GM11168 (cell line): ENCODE results near the gene BSCL2.
"Not testable (repeated sequence)": the region's sequence is repeated elsewhere in the genome, so short reads cannot be mapped to it uniquely, and the experiment has no call there.

Experiments used
- in situ Hi-C: fragments of 300-500 bp; cut with MboI; formaldehyde crosslinking; loops from one replicate; pipeline ENCODE4 v1.12.0; 2022; ENCODE audit warnings: low sequenced_read_pairs; ENCODE audit not compliant: unreplicated experiment

Gene BSCL2

DNA sequence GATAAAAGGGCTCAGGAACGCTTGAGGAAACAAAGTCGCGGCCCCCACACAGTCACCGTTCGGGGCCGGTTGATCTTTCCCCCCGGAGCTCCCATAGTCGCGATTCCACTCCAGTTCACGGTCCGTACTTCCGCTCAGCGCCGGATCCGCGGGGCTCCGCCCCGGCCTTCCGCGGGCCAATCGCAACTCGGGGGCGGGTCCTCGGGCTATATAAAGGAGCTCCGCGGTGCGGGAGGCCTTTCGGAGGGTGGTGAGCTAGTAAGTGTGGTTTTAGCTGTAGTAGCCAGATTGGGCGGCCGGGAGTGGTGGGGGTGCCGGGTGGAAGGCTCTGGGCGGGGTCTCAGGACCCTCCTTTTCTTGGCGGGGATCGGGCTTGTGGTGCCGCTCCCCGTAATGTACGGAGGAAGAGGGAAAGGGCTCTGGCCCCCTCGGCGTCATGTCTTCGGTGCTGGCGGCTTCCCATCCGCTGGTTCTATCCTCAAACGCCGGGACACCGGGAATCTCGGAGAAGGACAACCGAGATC lies 42.1 kb downstream of the BSCL2 start, which contains the start of the genes C11orf98 and CSKMT:
Gene C11orf98 (minus strand): TSS at position 136 of the 524 bp plus-strand sequence. CDS start 41 bp downstream, at position 95.
Gene CSKMT (plus strand): TSS at position 238 of the 524 bp plus-strand sequence. CDS start 568 bp downstream, outside the sequence.
- in situ Hi-C loops, result no loop called here

DNA sequence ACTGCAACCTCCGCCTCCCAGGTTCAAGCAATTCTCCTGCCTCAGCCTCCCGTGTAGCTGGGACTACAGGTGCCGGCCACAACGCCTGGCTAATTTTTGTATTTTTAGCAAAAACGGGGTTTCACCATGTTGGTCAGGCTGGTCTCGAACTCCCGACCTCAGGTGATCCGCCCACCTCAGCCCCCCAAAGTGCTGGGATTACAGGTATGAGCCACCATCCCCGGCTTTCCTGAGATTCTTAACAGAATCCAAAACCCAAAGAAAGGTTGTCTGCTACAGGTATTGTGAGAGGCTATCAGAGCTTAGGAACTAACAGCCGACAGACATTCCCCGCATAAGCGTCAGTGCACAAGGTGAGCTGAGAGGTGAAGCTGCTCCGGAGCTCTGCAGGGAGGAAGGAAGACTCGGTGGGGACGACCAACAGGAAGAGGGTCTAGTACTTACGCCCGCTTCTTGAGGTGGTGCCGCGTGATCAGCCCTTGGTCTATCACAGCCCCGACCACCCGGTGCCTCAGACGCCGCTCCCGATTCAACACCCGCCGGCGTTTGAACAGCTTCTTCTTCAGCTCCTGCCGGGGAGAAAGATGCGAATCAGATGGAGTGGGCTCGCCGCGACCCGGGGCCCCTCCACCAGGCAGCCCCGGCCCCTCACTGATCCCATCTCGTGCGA lies 42.7 kb downstream of the BSCL2 start:
- in situ Hi-C loops, result no loop called here

DNA sequence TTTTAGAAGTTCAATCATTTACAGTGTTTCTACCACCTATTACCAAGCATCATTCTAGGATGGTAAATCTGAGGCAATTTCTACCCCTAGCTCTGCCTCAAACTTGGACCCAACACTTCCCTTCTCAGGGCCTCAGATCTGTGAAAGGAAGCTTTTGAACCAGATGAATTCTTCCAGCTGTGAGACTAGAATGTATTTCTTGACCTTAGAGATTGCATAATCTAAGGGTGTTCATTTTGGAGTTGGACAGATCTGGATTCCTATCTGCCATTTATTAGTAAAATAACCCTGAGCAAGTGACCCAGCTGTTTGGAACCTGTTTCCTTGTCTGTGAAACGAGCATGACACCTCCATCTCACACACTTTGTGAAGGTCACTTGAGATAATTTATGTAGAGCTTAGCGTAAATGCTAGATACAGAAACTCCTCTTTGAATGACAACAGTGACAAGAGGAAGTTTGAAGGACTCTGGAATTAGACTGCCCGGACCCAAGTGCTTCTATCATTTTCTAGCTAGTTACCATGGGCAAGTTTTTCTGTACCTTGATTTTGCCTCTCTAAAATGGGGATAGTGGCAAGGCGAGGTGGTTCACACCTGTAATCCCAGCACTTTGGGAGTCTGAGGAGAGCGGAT lies 50.3 kb downstream of the BSCL2 start:
- in situ Hi-C loops, result no loop called here

DNA sequence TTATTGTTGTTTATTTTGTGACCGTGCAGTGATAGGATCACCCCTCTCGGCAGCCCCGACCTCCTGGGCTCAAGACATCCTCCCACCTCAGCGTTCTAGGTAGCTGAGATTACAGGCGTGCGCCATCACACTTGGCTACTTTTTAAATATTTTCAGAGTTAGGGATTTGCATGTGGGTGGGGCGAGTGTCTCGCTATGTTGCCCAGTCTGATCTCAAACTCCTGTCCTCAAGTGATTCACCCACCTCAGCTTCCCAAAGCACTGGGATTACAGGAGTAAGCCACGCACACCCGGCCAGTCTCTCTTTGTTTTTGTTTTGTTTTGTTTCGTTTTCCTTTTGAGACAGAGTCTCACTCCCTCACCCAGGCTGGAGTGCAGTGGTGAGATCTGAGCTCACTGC lies 52.9 kb downstream of the BSCL2 start:
- in situ Hi-C loops, result no loop called here

DNA sequence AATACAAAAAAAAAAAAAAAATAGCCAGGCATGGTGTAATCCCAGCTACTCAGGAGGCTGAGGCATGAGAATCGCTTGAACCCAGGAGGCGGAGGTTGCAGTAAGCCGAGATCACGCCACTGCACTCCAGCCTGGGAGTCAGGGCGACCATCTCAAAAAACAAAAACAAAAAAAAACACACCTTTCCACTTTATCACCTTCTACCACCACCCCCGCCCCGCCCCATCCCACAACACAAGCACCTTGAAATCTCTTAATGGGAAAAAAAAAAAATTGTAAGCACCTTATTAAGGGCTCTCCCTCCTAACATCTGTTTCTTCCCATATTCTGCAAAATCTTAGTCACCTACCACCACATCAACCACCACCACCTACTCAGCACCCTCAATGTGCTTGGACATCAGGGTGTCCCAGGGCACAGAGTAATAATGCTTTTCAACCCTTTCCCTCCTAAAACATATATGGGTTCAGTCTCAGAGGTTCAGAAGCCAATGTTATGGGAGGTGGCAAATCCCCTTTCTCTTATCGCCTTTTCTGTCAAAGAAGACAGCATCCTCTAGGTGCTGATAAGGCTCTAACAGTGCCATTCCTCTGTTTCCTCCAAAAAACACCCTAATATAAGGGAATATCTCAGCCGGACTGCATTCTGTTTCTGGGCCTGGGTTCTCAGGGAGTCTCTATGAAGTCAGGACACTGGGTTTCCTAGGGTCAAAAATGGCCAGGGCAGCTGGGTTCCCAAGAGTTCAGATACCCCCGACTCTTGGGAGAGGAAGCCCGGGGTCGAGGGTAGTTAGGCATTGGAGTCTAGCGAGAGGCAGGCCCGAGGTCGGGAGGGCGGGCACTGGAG lies 54.8 kb downstream of the BSCL2 start:
- in situ Hi-C loops, result no loop called here

DNA sequence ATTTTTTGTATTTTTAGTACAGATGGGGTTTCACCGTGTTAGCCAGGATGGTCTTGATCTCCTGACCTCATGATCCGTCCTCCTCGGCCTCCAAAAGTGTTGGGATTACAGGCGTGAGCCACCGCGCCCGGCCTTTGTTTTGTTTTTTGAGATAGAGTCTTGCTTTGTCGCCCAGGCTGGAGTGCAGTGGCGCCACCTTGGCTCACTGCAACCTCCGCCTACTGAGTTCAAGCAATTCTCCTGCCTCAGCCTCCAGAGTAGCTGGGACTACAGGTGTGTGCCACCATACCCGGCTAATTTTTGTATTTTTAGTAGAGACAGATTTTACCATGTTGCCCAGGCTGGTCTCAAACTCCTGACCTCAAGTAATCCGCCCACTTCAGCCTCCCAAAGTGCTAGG lies 56.9 kb downstream of the BSCL2 start:
- in situ Hi-C loops, result not testable (repeated sequence)

DNA sequence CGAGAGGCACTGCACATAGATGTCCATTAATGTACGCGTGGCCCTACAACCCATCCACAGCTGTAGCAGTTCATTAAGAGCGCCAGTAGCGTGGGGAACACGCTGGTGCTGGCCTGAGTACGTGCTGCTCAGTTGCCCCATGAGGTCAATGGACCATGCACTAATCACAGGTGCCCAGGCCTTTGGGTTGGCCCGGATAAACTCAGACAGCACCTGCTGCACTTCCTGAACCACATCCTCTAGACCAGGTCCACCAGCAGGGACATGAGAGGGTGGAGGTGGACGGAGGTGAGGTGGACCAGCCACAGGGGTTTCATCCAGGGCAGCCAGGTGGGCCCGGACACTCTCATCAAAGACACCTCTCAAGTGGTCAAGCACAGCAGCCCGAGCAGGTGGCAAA lies 57.7 kb downstream of the BSCL2 start:
- in situ Hi-C loops, result no loop called here

DNA sequence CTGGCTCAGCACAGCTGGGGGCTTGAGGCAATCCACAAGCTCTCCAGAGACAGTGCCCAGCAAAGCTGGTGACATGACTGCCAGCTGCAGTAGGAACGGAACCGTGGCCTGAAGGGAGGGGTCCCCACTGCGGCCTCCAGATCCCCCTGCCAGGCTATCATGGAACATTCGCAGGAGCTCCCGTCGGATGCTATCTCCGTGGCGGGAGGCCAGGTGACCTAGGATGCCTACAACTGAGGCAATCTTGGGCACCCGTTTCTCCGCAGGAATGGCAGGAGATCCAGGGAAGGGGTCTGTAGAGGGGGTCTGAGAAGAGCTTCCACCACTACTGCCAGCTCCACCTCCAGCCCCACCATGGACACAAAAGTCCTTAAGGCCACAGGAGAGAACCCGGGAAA lies 58.3 kb downstream of the BSCL2 start:
- in situ Hi-C loops, result no loop called here

DNA sequence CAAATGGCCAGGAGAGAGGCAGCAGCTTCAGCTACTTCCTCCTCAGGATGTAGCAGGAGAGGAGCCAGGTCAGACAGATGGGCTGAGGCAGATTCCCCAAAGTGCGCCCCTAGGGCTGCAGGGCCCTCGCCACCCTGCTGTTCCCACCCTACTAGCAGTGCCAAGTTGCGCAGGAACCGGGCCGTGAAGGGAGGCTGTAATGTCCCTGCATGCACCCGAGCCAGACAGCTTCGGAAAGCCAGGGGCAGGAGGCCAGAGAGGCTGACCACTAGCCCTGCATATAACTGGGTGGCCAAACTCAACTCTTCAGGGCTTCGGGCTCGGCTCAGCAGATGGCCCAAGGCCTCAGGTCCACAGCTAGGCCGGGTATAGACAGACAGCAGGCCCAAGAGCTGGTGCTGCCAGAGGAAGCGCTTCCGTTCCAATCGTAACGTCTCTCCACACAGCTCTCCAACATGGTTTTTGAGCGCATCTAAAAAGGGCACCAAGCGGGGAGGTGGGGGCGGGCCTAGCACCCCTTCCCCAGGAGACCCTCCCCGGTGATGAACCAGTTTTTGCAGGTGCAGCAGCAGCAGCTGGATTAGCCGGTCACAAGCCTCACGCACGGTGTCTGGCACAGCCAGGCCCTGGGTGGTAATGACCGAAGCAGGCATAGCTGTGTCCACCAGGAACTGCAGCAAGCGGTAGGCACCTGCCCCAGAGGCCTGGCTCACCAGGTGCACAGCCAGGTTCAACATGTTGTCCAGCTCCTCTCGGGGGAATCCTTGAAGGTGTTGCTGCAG lies 58.8 kb downstream of the BSCL2 start:
- in situ Hi-C loops, result no loop called here

DNA sequence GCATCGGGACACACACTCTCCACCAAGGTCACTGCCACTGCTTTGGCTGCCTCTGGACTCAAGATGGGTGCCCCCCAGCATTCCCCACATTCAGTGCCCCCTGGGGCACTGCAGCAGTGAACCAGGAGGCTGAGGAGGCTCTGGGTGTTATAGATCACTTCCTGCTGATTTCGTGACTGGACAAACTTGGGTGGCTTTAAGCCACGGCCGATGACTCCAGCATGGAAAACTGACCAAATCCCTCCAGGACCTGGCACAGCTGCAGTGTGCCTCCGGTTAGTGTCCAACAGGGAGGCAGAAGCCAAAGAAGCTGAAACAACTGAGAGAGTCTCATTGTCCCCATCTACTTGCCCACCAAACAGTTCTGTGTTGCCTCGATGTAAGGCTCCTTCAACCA lies 59.6 kb downstream of the BSCL2 start:
- in situ Hi-C loops, result no loop called here

DNA sequence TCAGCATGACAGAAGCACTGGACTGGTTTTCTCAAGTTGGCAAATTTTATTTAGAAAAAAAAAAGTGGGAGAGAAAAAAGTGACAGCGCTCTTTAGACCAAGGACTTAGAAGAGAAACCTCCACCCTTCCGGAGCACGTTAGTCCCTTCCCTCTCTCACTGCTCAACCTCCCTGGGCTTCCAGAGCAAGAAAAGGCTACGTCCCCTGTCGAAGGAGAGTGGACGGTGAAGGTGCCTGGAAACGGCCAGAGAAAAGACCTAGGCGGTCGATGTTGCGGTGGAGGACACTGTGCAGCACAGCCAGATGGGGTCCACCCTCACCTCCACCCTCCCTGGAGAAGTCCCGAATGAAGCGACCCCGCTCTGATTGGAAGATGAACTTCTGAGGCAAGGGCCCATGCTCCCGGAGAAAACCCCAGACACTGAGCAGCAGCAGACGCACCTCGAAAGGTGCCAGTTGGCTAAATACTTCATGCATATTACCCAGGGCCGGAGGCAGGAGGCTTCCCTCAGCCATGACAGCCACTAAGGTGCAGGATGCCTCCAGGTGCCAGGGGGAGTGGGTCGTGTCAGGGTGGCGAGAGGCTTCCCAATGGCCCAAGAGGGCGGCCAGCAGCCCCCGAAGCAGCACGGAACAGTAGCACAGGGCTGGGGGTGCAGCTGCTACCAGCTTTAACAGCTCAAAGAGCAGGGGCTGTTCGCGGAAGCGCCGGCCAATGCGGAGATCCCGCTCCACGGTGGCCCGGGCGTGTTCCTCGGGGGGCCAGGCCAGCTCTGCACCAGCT lies 60.2 kb downstream of the BSCL2 start:
- in situ Hi-C loops, result no loop called here

DNA sequence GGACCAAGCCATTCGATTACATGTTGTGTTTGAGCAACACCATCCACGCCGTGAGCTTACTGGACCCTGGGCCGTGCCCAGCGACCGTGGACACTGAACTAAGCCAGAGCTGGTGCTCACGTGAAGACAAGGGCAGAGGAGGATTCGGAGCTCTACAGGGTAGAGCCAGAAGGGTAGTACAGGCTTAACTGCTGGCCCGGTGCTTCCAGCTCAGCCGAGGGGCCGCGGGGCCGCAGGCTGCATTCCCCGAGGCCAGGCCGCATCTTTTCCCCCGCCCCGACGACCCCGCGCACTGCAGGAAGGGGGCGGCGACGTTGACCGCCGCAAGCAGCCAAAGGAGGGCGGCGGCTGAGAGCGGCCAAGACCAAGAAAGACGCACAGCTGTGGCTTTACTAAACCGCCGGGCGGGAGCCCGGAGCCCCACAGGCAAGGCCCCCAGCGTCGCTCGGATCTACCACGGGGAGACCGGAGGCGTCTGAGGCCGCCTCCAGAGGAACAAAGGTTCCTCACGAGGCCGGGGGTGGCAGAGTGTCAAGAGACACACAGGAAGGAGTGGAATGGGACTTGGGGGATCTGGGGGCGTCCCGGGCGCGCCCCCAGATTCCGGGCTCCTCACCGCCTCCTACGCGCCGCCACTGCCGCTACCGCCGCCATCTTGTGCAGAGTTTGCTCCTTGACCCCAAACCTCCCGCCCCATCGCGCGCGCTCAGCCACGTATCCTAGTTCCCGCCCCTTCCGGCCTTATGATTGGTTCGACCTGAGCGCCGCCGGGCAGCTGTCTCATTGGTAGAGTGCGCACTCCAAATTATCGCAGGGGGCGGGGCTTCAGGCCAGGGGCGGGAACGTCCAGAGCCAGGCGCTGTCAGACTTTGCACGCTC lies 61.0 kb downstream of the BSCL2 start, which contains the start of gene GANAB:
Gene GANAB (minus strand): TSS at position 668 of the 879 bp plus-strand sequence. CDS start 14 bp downstream, at position 654.
- in situ Hi-C loops, result no loop called here

DNA sequence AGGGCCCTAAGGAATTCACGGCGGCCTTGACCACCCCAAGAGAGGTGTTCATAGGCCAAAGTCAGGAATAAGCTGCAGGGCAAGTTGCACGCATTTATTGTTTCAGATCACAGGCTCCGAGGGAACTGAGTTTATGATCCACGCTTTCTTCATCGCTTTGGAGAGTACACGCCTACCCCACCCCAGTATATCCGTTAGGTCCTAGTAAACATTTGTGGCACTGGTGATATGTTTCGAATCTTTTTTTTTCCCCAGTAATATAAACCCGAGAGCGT lies 61.6 kb downstream of the BSCL2 start:
- in situ Hi-C loops, result no loop called here

DNA sequence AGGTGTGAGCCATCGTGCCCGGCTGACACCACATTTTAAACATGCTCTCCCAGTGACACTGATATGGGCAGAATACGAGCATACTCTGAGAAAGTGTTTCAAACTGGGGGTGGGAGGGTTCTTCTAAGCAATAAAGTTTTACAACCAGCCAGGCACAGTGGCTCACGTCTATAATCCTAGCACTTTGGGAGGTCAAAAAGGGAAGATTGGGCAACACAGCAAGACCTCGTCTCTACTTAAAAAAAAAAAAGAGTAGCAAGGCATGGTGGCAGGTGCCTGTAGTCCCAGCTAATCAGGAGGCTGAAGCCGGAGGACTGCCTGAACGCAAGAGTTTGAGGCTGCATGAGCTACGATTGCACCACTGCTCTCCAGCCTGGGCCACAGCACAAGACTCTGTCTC lies 63.0 kb downstream of the BSCL2 start:
- in situ Hi-C loops, result no loop called here
